GM19043 (cell line): ENCODE results near the gene CABP2.
"Not testable (repeated sequence)": the region's sequence is repeated elsewhere in the genome, so short reads cannot be mapped to it uniquely, and the experiment has no call there.

Source experiments
- ATAC-seq: cut with Tn5 transposase; IDR thresholded peaks from one replicate; pipeline ENCODE4 v1.9.1; 2021; ENCODE audit warnings: low read depth; ENCODE audit not compliant: unreplicated experiment

Gene CABP2

DNA sequence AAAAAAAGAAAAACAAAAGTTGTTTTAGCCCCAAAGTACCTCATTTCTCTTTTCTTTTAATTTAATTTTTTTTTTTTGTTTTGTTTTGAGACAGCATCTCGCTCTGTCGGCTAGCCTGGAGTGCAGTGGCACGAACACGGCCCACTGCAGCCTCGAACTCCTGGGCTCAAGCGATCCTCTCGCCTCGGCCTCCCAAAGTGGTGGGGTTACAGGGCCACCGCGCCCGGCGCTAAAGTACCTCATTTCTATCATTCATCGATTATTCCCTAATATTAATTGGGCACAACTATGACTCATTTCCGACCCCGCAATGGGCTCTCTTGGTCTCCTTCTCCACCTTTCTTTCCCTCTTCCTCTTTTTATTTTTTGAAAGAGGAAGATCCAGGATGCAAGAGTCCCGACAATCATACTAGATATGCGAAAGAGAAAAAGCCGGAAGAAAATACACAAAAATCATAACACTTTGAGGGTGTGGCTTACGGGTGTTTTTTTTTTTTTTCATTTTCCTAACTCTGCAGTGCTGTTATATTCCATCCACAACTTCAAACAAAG lies 40.9 kb downstream of the CABP2 start:
- no peak for ATAC-seq

- not testable (repeated sequence) for ATAC-seq
Measured at GRCh38 chr11:67477344-67478050, 45.7 kb downstream of the CABP2 start.

- not testable (repeated sequence) for ATAC-seq
Measured at GRCh38 chr11:67476692-67477091, 46.6 kb downstream of the CABP2 start.

DNA sequence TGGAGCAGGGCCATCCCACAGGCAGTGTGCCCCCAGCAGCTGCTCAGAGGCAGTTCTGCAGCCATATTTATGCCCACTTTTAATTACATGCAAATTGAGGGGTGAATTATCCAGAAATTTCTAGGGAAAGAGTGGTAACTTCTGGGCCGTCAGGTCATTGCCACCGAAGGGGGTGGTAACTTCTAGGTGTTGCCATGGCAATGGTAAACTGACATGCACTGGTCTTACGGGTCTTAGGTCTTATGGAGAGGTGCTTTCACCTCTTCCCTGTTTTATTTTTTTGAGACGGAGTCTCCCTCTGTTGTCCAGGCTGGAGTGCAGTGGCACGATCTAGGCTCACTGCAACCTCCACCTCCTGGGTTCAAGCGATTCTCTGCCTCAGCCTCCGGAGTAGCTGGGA lies 50.4 kb downstream of the CABP2 start:
- no peak for ATAC-seq

DNA sequence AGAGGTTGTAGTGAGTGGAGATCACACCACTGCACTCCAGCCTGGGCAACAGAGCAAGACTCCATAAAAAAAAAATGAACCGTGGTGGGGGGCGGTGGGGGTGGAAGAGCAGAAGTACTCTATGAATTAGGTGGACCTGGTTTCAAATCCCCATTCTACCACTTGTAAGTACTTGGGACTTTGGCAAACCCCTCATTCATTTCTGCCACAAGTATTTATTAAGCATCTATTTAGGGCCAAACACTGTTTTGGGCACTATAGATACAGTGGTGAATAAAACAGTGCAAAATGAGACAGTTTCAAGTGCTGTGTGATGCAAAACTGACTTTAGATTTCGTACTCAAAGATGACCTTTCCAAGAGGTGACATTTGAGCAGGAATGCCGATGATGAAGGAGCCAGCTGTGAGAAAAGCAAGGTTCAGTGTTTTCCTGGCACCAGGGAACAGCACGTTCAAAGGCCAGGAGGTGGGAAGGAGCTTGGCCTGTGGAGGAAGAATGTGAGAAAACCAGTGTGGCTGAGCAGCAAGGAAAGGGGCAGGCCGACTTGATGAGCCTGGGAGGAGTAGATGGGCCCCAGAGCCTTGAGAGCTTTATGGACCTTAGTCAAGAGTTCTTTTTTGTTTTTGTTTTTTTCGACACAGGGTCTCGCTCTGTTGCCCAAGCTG lies 52.8 kb downstream of the CABP2 start:
- no peak for ATAC-seq

DNA sequence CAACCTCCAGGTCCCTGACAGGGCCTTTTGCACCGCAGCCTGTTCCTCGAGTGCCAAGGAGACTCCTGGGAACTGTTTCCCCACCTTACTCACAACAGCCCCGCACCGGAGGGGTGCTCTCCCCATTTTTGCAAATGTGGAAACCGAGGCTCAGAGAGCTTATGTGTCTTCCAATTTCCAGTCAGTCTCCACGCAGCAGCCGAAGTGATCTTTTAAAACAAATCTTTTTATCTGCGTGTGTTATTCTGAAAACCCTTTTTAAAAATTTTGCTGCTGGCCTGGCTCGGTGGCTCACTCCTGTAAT lies 53.8 kb downstream of the CABP2 start:
- ATAC-seq = no peak
